GM10248 (cell line): Measurements from ENCODE around the gene LTB.

Experiments used
- CTCF ChIA-PET: fragments of 300-600 bp; sonication (Branson Sonifier 250); formaldehyde crosslinking; extraction: SDS; loops from one replicate; lab custom pipeline; 2021; ENCODE audit warnings: antibody characterized with exemption; lab: Yijun Ruan, JAX
- POLR2A ChIA-PET: fragments of 350-650 bp; sonication (Branson Sonifier 250); formaldehyde crosslinking; extraction: SDS; loops from one replicate; lab custom pipeline; 2020; ENCODE audit warnings: antibody characterized with exemption; lab: Yijun Ruan, JAX
- DNase-seq: peaks from one replicate; pipeline ENCODE4 v3.0.0; 2012; ENCODE audit errors: extremely low spot score
- TF ChIP-seq, protein P1 (sequence below): IDR thresholded peaks from 2 replicates; pipeline ENCODE4 v1.5.1; 2012; ENCODE audit warnings: mild to moderate bottlenecking, low read depth; ENCODE audit errors: extremely low read depth, missing control alignments, control extremely low read depth

The LTB gene

DNA sequence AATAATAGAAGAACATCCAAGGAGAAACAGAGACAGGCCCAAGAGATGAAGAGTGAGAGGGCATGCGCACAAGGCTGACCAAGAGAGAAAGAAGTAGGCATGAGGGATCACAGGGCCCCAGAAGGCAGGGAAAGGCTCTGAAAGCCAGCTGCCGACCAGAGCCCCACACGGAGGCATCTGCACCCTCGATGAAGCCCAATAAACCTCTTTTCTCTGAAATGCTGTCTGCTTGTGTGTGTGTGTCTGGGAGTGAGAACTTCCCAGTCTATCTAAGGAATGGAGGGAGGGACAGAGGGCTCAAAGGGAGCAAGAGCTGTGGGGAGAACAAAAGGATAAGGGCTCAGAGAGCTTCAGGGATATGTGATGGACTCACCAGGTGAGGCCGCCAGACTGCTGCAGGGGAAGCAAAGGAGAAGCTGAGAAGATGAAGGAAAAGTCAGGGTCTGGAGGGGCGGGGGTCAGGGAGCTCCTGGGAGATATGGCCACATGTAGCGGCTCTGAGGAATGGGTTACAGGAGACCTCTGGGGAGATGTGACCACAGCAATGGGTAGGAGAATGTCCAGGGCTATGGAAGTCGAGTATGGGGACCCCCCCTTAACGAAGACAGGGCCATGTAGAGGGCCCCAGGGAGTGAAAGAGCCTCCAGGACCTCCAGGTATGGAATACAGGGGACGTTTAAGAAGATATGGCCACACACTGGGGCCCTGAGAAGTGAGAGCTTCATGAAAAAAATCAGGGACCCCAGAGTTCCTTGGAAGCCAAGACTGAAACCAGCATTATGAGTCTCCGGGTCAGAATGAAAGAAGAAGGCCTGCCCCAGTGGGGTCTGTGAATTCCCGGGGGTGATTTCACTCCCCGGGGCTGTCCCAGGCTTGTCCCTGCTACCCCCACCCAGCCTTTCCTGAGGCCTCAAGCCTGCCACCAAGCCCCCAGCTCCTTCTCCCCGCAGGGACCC, 7.8 kb downstream of the LTB start:
- ChIA-PET CTCF (interaction anchor here (0.9 to 54.8 kb wide), 6 partner anchors 10 to 232 kb away, joined by 3 to 2725 read pairs (median 5); partner anchors contain the start of genes ATP6V1G2, DDX39B, LSM2 and LST1), POLR2A (interaction anchor here (0.7 to 7.1 kb wide), 19 partner anchors 10 to 371 kb away, joined by 3 to 94 read pairs (median 5); partner anchors contain the start of genes ATP6V1G2, BAG6, DDX39B and LST1)
- TF ChIP-seq, protein P1, sequence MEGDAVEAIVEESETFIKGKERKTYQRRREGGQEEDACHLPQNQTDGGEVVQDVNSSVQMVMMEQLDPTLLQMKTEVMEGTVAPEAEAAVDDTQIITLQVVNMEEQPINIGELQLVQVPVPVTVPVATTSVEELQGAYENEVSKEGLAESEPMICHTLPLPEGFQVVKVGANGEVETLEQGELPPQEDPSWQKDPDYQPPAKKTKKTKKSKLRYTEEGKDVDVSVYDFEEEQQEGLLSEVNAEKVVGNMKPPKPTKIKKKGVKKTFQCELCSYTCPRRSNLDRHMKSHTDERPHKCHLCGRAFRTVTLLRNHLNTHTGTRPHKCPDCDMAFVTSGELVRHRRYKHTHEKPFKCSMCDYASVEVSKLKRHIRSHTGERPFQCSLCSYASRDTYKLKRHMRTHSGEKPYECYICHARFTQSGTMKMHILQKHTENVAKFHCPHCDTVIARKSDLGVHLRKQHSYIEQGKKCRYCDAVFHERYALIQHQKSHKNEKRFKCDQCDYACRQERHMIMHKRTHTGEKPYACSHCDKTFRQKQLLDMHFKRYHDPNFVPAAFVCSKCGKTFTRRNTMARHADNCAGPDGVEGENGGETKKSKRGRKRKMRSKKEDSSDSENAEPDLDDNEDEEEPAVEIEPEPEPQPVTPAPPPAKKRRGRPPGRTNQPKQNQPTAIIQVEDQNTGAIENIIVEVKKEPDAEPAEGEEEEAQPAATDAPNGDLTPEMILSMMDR: peak; percentile 38
- DNase-seq: no peak

DNA sequence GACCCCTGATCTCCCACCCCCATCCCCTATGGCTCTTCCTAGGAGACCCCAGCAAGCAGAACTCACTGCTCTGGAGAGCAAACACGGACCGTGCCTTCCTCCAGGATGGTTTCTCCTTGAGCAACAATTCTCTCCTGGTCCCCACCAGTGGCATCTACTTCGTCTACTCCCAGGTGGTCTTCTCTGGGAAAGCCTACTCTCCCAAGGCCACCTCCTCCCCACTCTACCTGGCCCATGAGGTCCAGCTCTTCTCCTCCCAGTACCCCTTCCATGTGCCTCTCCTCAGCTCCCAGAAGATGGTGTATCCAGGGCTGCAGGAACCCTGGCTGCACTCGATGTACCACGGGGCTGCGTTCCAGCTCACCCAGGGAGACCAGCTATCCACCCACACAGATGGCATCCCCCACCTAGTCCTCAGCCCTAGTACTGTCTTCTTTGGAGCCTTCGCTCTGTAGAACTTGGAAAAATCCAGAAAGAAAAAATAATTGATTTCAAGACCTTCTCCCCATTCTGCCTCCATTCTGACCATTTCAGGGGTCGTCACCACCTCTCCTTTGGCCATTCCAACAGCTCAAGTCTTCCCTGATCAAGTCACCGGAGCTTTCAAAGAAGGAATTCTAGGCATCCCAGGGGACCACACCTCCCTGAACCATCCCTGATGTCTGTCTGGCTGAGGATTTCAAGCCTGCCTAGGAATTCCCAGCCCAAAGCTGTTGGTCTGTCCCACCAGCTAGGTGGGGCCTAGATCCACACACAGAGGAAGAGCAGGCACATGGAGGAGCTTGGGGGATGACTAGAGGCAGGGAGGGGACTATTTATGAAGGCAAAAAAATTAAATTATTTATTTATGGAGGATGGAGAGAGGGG, 8.8 kb downstream of the LTB start:
- ChIA-PET POLR2A (interaction anchor here (0.6 to 7.0 kb wide), 3 partner anchors 10 to 32 kb away, joined by 6 to 94 read pairs (median 10); partner anchors contain the start of gene DDX39B), CTCF (interaction anchor here (2.5 to 54.8 kb wide), 3 partner anchors 9 to 196 kb away, joined by 7 to 2725 read pairs (median 2725); partner anchors contain the start of genes ATP6V1G2, DDX39B, LST1 and LTA)
- TF ChIP-seq, protein P1: no peak
- DNase-seq: no peak

DNA sequence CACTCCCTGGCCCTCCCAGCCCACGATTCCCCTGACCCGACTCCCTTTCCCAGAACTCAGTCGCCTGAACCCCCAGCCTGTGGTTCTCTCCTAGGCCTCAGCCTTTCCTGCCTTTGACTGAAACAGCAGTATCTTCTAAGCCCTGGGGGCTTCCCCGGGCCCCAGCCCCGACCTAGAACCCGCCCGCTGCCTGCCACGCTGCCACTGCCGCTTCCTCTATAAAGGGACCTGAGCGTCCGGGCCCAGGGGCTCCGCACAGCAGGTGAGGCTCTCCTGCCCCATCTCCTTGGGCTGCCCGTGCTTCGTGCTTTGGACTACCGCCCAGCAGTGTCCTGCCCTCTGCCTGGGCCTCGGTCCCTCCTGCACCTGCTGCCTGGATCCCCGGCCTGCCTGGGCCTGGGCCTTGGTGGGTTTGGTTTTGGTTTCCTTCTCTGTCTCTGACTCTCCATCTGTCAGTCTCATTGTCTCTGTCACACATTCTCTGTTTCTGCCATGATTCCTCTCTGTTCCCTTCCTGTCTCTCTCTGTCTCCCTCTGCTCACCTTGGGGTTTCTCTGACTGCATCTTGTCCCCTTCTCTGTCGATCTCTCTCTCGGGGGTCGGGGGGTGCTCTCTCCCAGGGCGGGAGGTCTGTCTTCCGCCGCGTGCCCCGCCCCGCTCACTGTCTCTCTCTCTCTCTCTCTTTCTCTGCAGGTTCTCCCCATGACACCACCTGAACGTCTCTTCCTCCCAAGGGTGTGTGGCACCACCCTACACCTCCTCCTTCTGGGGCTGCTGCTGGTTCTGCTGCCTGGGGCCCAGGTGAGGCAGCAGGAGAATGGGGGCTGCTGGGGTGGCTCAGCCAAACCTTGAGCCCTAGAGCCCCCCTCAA, 9.9 kb downstream of the LTB start, which contains the start of gene LTA:
Gene LTA (plus strand): TSS at position 249 of the 871 bp plus-strand sequence. CDS start 454 bp downstream, at position 703.
- DNase-seq: peak; percentile 67
- TF ChIP-seq, protein P1: no peak
- POLR2A ChIA-PET: interaction anchor here (1.0 kb wide), 1 partner anchor 31 kb away, joined by 3 read pairs; the partner anchor contains the start of gene DDX39B
- CTCF ChIA-PET: interaction anchor here (1.1 to 54.8 kb wide), 6 partner anchors 8 to 79 kb away, joined by 3 to 2725 read pairs (median 22); partner anchors contain the start of genes ATP6V1G2, DDX39B, LST1 and LTA

DNA sequence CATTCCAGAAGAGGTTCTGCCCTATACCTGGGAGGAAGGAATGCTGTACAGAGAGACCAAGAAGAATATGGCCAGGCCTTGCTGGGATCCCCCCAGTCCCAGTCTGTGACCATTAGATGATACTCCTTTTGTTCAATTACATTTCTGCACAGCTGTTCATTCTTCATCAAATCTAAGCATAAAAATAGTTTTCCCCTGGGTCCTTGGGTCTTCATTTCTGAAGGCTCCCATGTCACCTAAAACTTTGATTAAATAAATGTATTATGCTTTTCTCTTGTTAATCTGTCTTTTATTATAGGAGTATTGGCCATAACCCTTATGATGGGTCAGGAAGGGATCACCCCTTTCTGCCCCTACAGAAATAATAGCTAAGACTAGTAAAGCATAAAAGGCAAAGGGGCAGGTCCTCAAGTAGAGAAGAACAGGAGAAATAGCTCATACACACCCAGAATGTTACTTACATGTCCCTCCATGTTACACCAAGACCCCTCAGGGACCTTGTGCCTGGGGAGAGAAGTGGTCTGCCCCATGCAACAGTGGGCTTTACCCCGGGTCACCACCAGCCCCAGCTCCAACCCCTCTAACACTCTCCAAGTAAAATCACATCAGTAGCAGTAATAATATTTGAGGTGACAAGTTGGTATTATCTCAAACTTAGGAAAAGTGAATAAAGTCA, 12.2 kb downstream of the LTB start:
- CTCF ChIA-PET: interaction anchor here (0.6 to 54.8 kb wide), 4 partner anchors 12 to 23 kb away, joined by 3 to 2725 read pairs (median 22); partner anchors contain the start of genes ATP6V1G2, LST1, LTB and NCR3
- TF ChIP-seq, protein P1: no peak
- no peak for DNase-seq
- POLR2A ChIA-PET: interaction anchor here (0.7 to 1.9 kb wide), 3 partner anchors 10 to 106 kb away, joined by 3 to 11 read pairs (median 7); no protein-coding TSS in a partner anchor

DNA sequence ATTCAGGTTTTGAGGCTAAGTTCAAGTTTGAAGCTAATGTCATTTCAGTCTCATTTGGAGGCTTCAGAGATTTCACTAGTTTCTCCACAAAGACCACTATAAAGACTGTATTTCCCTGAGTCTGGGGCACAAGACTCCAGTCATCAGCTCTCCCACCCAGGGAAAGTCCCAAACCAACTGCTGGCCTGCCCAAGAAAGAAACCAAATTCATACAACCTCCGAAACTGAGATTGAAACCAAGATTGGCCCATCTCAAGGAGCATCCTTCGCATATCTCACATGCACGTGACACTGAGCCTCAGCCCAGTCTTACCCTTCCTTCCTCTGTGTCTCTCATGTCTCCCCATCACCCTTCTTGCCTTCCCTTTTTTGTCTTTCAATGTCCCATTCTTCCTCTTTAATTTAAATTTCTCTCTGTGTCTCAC, 13.7 kb downstream of the LTB start:
- TF ChIP-seq, protein P1: no peak
- POLR2A ChIA-PET: interaction anchor here (1.7 to 1.8 kb wide), 2 partner anchors 8 to 9 kb away, joined by 6 to 9 read pairs; no protein-coding TSS in a partner anchor
- CTCF ChIA-PET: interaction anchor here (0.9 to 54.8 kb wide), 7 partner anchors 10 to 85 kb away, joined by 3 to 2725 read pairs (median 4); partner anchors contain the start of genes BAG6, LST1, LTB and NCR3
- DNase-seq: peak; percentile 74
